Measurements from ENCODE around the gene CLOCK.

CLOCK gene

DNA sequence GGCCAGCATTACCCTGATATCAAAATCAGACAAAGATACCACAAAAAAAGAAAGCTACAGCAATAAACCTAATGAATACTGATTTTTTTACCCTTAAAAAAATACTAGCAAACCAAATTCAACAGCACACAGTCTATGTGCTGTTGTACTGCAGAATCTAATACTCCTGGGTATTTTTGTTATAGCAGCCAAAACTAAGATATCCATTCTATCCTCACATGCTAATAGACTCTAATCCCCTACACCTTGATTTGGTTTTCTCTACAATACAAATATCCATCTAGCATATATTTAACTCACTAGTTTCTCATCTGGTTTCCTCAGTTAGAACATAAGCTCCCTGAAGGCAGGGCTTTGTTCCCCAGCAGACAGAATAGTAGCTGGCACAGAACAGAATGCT is 12.4 kb downstream of the CLOCK start:
- H3K9ac ChIP-seq (ENCODE audit: low read length): no peak overlapping the region
- 0 out of 2 replicates have a peak, but pooled peaks cover 3% of the 10 kb centered on the region for H3K9me3 ChIP-seq (ENCODE audit: insufficient read depth, low read length)
- no peaks in the 10 kb centered on the region for H4K20me1 ChIP-seq (ENCODE audit: insufficient read depth, low read length)
- H3K27me3 ChIP-seq (ENCODE audit: low read depth, low read length): no peaks in the 10 kb centered on the region
- TF ChIP-seq EZH2phosphoT487 (IDR thresholded peaks at IDR 0.05; ENCODE audit: low read depth): no peak
- TF ChIP-seq, protein P1, sequence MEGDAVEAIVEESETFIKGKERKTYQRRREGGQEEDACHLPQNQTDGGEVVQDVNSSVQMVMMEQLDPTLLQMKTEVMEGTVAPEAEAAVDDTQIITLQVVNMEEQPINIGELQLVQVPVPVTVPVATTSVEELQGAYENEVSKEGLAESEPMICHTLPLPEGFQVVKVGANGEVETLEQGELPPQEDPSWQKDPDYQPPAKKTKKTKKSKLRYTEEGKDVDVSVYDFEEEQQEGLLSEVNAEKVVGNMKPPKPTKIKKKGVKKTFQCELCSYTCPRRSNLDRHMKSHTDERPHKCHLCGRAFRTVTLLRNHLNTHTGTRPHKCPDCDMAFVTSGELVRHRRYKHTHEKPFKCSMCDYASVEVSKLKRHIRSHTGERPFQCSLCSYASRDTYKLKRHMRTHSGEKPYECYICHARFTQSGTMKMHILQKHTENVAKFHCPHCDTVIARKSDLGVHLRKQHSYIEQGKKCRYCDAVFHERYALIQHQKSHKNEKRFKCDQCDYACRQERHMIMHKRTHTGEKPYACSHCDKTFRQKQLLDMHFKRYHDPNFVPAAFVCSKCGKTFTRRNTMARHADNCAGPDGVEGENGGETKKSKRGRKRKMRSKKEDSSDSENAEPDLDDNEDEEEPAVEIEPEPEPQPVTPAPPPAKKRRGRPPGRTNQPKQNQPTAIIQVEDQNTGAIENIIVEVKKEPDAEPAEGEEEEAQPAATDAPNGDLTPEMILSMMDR (IDR thresholded peaks at IDR 0.05; ENCODE audit: low read depth, low read length): no peak
- peaks cover 74% of the 10 kb centered on the region for H3K79me2 ChIP-seq (ENCODE audit: low read length)
- no peak overlapping the region for H3K4me3 ChIP-seq (ENCODE audit: low read length)
- no peaks in the 10 kb centered on the region for H3K4me1 ChIP-seq (ENCODE audit: low read length)
- H2AFZ ChIP-seq (ENCODE audit: low read depth, low read length): no peak overlapping the region
- no peak overlapping the region for H3K4me2 ChIP-seq (ENCODE audit: low read length)
- H3K27ac ChIP-seq (ENCODE audit: low read length): no peak overlapping the region
- peaks cover 28% of the 10 kb centered on the region for H3K36me3 ChIP-seq (replicated peaks; ENCODE audit: low read depth, low read length)

DNA sequence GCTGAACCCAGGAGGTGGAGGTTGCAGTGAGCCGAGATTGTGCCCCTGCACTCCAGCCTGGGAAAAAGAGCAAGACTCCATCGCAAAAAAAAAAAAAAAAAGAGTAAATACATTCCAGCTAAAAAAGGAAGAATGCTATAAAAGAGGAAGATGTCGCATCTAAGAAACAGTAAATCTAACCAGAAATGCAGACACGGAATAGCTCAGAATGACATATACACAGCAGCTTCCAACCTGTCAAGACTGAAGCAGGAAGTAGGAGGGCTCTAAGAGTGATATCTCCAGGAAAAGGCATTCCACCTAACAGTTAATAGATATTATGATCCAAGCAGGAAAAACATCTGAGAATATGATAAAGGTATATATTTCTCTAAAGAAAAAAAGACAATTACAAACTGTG is 16.0 kb downstream of the CLOCK start:
- no peak overlapping the region for H3K9ac ChIP-seq (ENCODE audit: low read length)
- no peak overlapping the region for H3K4me3 ChIP-seq (ENCODE audit: low read length)
- no peaks in the 10 kb centered on the region for H4K20me1 ChIP-seq (ENCODE audit: insufficient read depth, low read length)
- no peak overlapping the region for H2AFZ ChIP-seq (ENCODE audit: low read depth, low read length)
- H3K4me1 ChIP-seq (ENCODE audit: low read length): no peaks in the 10 kb centered on the region
- H3K36me3 ChIP-seq (replicated peaks; ENCODE audit: low read depth, low read length): peaks cover 28% of the 10 kb centered on the region
- 0 out of 2 replicates have a peak, but pooled peaks cover 3% of the 10 kb centered on the region for H3K9me3 ChIP-seq (ENCODE audit: insufficient read depth, low read length)
- no peak overlapping the region for H3K27ac ChIP-seq (ENCODE audit: low read length)
- no peaks in the 10 kb centered on the region for H3K27me3 ChIP-seq (ENCODE audit: low read depth, low read length)
- TF ChIP-seq EZH2phosphoT487 (IDR thresholded peaks at IDR 0.05; ENCODE audit: low read depth): no peak
- TF ChIP-seq, protein P1 (IDR thresholded peaks at IDR 0.05; ENCODE audit: low read depth, low read length): no peak
- H3K79me2 ChIP-seq (ENCODE audit: low read length): peaks cover 65% of the 10 kb centered on the region
- no peak overlapping the region for H3K4me2 ChIP-seq (ENCODE audit: low read length)

DNA sequence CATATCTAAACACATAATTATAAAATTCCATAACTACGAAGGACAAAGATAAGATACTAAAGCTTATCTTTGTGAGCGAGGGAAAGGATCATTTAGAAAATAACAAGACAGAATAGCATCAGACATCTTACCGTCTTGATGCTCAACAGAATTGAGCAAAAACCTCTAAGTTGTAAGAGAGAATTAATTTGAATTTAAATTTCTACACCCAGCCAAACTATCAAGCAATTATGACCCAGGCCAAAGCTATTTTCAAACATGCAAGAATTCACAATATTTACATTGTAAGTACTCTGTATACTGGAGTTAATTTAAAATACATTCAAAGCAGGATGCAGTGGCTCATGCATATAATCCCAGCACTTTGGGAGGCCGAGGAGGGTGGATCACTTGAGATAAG is 16.5 kb downstream of the CLOCK start:
- Histone ChIP-seq H3K79me2 (ENCODE audit: low read length) (peaks cover 65% of the 10 kb centered on the region), H3K27ac (ENCODE audit: low read length) (no peak overlapping the region), H3K27me3 (ENCODE audit: low read depth, low read length) (no peaks in the 10 kb centered on the region), H3K4me1 (ENCODE audit: low read length) (no peaks in the 10 kb centered on the region), H3K4me2 (ENCODE audit: low read length) (no peak overlapping the region), H3K36me3 (replicated peaks; ENCODE audit: low read depth, low read length) (peaks cover 28% of the 10 kb centered on the region), H3K9ac (ENCODE audit: low read length) (no peak overlapping the region), H2AFZ (ENCODE audit: low read depth, low read length) (no peak overlapping the region), H3K4me3 (ENCODE audit: low read length) (no peak overlapping the region), H3K9me3 (ENCODE audit: insufficient read depth, low read length) (0 out of 2 replicates have a peak, but pooled peaks cover 3% of the 10 kb centered on the region), H4K20me1 (ENCODE audit: insufficient read depth, low read length) (no peaks in the 10 kb centered on the region)
- TF ChIP-seq, protein P1 (IDR thresholded peaks at IDR 0.05; ENCODE audit: low read depth, low read length): no peak
- TF ChIP-seq EZH2phosphoT487 (IDR thresholded peaks at IDR 0.05; ENCODE audit: low read depth): no peak

DNA sequence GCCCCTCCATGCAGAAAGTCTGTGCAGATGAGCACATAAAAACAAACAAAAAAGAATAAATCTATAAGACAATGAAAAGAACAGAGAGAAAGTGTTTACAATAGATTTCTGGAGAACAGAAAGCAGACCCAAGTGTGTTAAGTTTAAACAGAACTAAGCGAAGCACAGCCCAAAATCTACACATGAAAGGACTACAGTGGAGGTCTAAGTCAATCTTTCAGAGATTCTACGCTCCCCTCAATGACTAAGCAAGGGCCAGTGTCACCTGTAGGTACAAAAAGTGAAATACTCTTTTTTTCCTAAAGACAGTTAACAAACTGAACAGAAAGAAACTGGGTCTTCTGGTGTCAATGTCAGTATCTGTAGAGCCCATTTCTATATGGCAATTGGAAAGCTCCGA is 18.2 kb downstream of the CLOCK start:
- Histone ChIP-seq H3K36me3 (replicated peaks; ENCODE audit: low read depth, low read length) (peaks cover 24% of the 10 kb centered on the region), H3K9me3 (ENCODE audit: insufficient read depth, low read length) (0 out of 2 replicates have a peak, but pooled peaks cover 3% of the 10 kb centered on the region), H3K4me1 (ENCODE audit: low read length) (no peaks in the 10 kb centered on the region), H3K9ac (ENCODE audit: low read length) (no peak overlapping the region), H4K20me1 (ENCODE audit: insufficient read depth, low read length) (no peaks in the 10 kb centered on the region), H3K27ac (ENCODE audit: low read length) (no peak overlapping the region), H2AFZ (ENCODE audit: low read depth, low read length) (no peak overlapping the region), H3K79me2 (ENCODE audit: low read length) (peaks cover 63% of the 10 kb centered on the region), H3K4me2 (ENCODE audit: low read length) (no peak overlapping the region), H3K27me3 (ENCODE audit: low read depth, low read length) (no peaks in the 10 kb centered on the region), H3K4me3 (ENCODE audit: low read length) (no peak overlapping the region)
- TF ChIP-seq, protein P1 (IDR thresholded peaks at IDR 0.05; ENCODE audit: low read depth, low read length): no peak
- no peak for TF ChIP-seq EZH2phosphoT487 (IDR thresholded peaks at IDR 0.05; ENCODE audit: low read depth)

Measured in OCI-LY3 (cell line).